ENCODE measurements around the gene IRX5.

The IRX5 gene

DNA sequence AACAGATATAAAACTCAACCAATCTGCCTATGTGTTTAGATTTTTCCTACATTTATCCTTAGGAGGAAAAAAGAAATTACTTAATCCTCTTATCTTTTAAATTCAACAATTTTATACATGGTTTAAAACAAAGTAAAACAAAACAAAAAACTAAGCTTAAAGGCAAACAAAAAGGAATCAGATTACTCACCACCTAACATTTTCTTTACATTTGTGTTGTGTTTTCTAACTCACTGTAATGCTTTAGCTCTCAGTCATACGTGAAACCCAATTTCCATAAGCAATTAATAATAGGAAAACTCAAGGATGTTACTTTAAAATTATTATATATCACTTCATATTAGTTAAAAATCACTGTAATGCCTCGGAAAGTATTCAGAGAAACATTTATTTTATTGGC is 6.7 kb upstream of the IRX5 start:
- no peak for DNase-seq (ENCODE audit: low read depth)
- TF ChIP-seq CTCF (conservative IDR thresholded peaks at IDR 0.05; ENCODE audit: low read length), result no peak
- no peak overlapping the region for H3K4me3 ChIP-seq (ENCODE audit: low read length)

DNA sequence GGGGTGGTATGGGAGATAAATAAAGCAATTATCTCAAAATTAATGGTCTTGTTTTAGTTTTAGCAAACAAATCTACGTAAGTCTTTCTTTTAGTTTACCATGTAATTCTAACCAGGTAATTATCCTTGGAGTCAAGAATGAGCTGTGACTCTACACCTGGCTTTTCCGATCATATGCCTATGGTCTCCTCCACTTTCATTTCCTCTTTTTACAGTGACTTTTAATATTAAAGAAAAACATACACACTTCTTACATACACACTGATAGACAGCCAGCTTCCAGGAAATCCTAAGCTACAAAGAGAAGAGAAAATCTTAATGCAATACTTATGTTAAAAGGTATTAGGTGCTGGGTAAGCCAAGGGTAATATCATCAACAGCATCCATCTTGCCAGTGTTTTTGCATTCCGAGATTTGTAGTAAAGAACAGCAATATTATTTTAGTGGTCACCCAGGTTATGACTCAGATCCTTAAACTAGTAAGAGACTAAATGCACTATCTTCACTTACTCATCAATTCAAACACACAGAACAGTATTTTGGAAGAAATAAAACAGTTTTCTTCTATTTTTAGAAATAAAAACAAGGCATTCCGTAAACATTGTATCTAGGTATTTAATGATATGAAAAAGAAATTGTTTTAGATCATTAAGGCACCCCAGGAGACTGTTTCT is 4.4 kb upstream of the IRX5 start:
- peak; percentile 64 for DNase-seq (ENCODE audit: low read depth)
- H3K4me3 ChIP-seq (ENCODE audit: low read length), result peak overlapping the region; percentile 70
- TF ChIP-seq CTCF (conservative IDR thresholded peaks at IDR 0.05; ENCODE audit: low read length), result no peak

DNA sequence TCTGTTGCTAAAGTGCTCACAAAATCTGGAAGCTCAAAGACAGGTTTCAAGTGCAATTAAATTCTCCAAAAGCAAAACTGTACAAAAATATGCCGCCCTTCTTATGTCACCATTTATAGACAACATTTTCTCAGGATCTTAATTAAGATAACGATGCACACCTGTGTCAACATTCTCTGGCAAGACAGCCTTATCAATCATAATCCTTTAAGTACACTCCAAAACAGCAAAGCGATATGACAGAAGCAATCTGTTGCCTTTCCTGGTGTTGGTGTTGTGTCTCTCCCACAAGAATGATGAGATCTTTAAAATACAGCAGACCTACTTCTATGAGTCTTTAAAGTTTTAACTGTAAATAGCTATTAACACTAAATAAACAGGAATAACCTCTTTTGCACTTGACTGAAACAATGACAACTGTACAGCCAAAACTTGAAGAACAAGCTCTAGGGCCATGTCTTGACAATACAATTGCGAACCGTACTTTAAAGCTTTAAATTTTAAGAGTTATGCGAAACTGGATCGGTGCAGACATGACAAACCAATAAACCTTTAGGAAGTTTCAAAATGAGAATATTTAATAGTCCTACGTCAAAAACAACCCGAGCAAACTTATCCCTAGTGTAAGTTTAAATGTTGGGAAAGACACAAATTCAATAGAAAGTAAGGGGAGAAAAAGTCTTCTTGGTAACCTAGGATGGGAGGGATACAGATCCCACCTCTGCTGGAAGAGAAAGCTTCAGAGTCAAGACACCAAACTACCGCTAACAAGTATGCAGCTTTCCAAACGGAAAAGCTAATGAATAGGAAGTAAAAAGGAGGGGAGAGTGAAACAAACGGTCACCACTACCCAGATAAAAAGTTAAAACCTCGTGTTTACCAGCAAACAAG is 3.3 kb upstream of the IRX5 start:
- no peak for TF ChIP-seq CTCF (conservative IDR thresholded peaks at IDR 0.05; ENCODE audit: low read length)
- H3K4me3 ChIP-seq (ENCODE audit: low read length), result peak overlapping the region; percentile 70
- DNase-seq (ENCODE audit: low read depth), result no peak

DNA sequence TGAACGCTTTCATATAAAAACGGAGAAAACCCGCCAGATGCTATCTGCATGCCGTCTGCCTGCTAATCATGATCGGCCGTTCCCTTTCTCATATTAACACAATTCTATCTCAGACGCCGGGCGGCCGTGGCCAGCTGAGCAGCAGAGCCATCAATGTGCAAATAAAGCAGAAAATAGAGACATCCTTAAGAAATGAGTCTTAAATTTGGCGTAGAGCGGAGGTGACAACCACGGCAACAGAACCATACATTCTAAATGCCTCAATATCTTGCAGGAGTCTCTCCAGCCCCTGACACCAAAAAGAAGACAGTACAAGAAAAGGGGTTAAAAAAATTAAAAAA is 2.7 kb upstream of the IRX5 start:
- no peak for DNase-seq (ENCODE audit: low read depth)
- H3K4me3 ChIP-seq (ENCODE audit: low read length), result peak overlapping the region; percentile 70
- no peak for TF ChIP-seq CTCF (conservative IDR thresholded peaks at IDR 0.05; ENCODE audit: low read length)

- peak overlapping the region; percentile 70 for H3K4me3 ChIP-seq (ENCODE audit: low read length)
- peak; percentile 66 for DNase-seq (ENCODE audit: low read depth)
- TF ChIP-seq CTCF (conservative IDR thresholded peaks at IDR 0.05; ENCODE audit: low read length), result no peak
These were observed 2.1 kb upstream of the IRX5 start for GRCh38 chr16:54928411-54929089.

DNA sequence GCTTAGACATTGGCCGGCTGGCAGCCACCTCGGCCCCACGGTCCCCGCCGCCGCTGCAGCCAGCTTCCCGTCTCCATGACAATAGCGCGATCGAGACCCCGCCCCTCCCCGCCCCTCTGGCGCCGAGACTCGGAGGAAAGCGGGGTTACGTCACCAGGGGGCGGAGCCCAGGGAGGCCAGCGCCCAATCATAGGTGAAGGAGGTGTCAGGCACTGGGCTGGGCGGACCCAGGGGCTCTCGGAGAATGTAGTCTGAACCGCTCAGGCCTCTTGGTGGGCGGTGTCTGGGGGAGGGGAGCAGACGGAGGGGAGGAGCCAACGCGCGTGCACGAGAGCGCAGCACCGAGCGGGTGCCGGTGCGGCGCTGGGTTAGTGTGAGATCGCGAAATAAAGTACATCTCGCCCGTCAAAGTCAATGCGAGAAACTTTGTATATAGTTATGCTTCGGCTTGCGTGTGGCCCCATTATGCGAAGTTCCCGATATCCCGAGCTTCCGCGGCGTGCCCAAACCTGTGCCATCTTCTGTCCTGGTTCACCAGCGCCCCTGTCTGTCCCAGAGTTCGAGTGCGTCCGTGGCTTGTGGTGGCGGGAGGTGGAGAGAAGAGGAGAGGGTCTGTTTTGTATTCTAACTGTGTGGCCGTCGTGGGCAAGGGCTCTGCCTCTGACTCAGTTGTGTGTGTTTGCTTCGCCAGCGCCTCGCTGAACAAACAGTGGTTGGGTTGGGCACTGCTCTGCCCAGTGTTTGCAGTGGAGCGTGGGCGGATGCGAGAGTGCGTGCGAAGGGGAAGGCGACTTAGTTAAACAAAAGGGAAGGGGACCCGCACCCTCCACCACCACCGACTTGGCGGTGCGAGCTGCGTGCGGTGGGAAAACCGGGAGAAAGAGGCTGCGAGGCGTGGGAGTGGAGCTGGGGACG is 1.3 kb upstream of the IRX5 start:
- H3K4me3 ChIP-seq (ENCODE audit: low read length), result peak overlapping the region; percentile 95
- peak; percentile 99 for DNase-seq (ENCODE audit: low read depth)

More for the DNA sequence above, 1.3 kb upstream of the IRX5 start:
- peak; percentile 27 for TF ChIP-seq CTCF (conservative IDR thresholded peaks at IDR 0.05; ENCODE audit: low read length)

All from AG10803 (cell line).